ENCODE results near the gene TJAP1. TPM values are rescaled to one million over a fixed set of nuclear protein-coding genes. Genes with fewer than 3 reads are reported as not detected.

The TJAP1 gene
- total RNA-seq, 1 donor from 2014 or later, result 12.9 TPM

- Mint-ChIP-seq H3K4me3 (no peak overlapping the region), H3K9me3 (no peaks in the 10 kb centered on the region), H3K4me1 (peaks cover 12% of the 10 kb centered on the region), H3K27me3 (ENCODE audit: insufficient read depth, low read depth) (peaks cover 25% of the 10 kb centered on the region), H3K36me3 (no peaks in the 10 kb centered on the region), H3K27ac (no peak overlapping the region)
- no peak overlapping the region for H3K4me3 ChIP-seq
- peaks cover 20% of the 10 kb centered on the region for H3F3A ChIP-seq (ENCODE audit: low read depth)
- H3K36me3 ChIP-seq, result no peaks in the 10 kb centered on the region
- no peaks in the 10 kb centered on the region for H3K4me1 ChIP-seq
- TF ChIP-seq, protein P1, sequence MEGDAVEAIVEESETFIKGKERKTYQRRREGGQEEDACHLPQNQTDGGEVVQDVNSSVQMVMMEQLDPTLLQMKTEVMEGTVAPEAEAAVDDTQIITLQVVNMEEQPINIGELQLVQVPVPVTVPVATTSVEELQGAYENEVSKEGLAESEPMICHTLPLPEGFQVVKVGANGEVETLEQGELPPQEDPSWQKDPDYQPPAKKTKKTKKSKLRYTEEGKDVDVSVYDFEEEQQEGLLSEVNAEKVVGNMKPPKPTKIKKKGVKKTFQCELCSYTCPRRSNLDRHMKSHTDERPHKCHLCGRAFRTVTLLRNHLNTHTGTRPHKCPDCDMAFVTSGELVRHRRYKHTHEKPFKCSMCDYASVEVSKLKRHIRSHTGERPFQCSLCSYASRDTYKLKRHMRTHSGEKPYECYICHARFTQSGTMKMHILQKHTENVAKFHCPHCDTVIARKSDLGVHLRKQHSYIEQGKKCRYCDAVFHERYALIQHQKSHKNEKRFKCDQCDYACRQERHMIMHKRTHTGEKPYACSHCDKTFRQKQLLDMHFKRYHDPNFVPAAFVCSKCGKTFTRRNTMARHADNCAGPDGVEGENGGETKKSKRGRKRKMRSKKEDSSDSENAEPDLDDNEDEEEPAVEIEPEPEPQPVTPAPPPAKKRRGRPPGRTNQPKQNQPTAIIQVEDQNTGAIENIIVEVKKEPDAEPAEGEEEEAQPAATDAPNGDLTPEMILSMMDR (IDR thresholded peaks at IDR 0.05), result no peak
- TF ChIP-seq EZH2phosphoT487 (IDR thresholded peaks at IDR 0.05), result no peak
- no peak for TF ChIP-seq EZH2 (IDR thresholded peaks at IDR 0.05)
- no peak overlapping the region for H3K27ac ChIP-seq
- no peak overlapping the region for H3K9ac ChIP-seq
- H3K27me3 ChIP-seq, result peaks cover 60% of the 10 kb centered on the region
- no peaks in the 10 kb centered on the region for H3K9me3 ChIP-seq (ENCODE audit: low read depth)
- H4K20me1 ChIP-seq (ENCODE audit: low read depth), result peaks cover 5% of the 10 kb centered on the region
- no peak overlapping the region for H2AFZ ChIP-seq (replicated peaks)
- no peak for DNase-seq (ENCODE audit: low spot score)
- no peaks in the 10 kb centered on the region for H3K79me2 ChIP-seq (ENCODE audit: low read depth)
- H3K4me2 ChIP-seq, result no peak overlapping the region
Measured at GRCh38 chr6:43459535-43459934, 17.8 kb upstream of the TJAP1 start.

DNA sequence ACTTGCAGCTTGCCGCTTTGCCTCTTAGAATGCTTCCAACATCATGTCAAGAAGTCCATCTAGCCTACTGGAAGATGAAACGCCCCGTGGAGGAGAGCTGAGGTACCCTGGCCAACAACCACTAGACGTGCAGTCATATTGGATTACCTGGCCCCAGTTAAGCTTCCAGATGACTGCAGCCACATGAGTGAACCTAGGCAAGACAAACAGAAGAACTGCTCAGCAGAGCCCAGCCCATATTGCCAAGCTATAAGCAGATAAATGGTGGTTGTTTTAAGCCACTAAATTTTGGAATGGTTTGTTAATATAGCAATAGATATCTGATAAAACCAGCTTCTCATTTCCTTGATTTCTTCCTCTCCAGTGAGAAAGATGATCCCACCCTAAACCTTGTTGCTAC is 17.3 kb upstream of the TJAP1 start:
- no peak overlapping the region for H3K27ac ChIP-seq
- no peak overlapping the region for H3K9ac ChIP-seq
- Mint-ChIP-seq H3K4me1 (peaks cover 12% of the 10 kb centered on the region), H3K27me3 (ENCODE audit: insufficient read depth, low read depth) (peaks cover 21% of the 10 kb centered on the region), H3K9me3 (no peaks in the 10 kb centered on the region), H3K36me3 (no peaks in the 10 kb centered on the region), H3K4me3 (no peak overlapping the region), H3K27ac (no peak overlapping the region)
- peaks cover 15% of the 10 kb centered on the region for H3F3A ChIP-seq (ENCODE audit: low read depth)
- no peaks in the 10 kb centered on the region for H3K4me1 ChIP-seq
- peaks cover 55% of the 10 kb centered on the region for H3K27me3 ChIP-seq
- TF ChIP-seq EZH2phosphoT487 (IDR thresholded peaks at IDR 0.05) (no peak), EZH2 (IDR thresholded peaks at IDR 0.05) (no peak)
- TF ChIP-seq, protein P1 (IDR thresholded peaks at IDR 0.05), result no peak
- DNase-seq (ENCODE audit: low spot score), result no peak
- no peaks in the 10 kb centered on the region for H3K79me2 ChIP-seq (ENCODE audit: low read depth)
- no peak overlapping the region for H3K4me2 ChIP-seq
- H3K9me3 ChIP-seq (ENCODE audit: low read depth), result no peaks in the 10 kb centered on the region
- H2AFZ ChIP-seq (replicated peaks), result no peak overlapping the region
- no peak overlapping the region for H3K4me3 ChIP-seq
- H3K36me3 ChIP-seq, result no peaks in the 10 kb centered on the region
- peaks cover 5% of the 10 kb centered on the region for H4K20me1 ChIP-seq (ENCODE audit: low read depth)

DNA sequence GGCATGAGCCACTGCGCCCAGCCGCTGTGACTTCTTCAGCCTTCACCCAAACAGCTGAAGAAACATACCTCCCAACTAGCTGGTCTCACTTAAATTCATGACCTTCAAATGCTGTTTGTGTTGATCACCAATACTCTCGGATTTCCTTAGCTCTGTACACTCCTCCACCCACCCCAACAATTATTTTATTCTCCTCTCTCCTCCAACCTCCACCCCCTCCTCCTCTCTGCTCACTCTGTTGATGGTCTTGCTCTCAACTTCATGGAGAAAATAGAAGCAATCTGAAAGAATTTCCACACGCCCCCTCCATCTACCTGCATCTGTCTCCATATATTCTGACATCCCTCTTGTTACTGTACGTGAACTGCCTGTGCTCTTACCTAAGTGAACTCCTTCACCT is 15.4 kb upstream of the TJAP1 start:
- Mint-ChIP-seq H3K9me3 (no peaks in the 10 kb centered on the region), H3K27me3 (ENCODE audit: insufficient read depth, low read depth) (peaks cover 17% of the 10 kb centered on the region), H3K36me3 (no peaks in the 10 kb centered on the region), H3K27ac (no peak overlapping the region), H3K4me3 (no peak overlapping the region), H3K4me1 (peaks cover under 1% of the 10 kb centered on the region)
- no peak for TF ChIP-seq EZH2 (IDR thresholded peaks at IDR 0.05)
- TF ChIP-seq EZH2phosphoT487 (IDR thresholded peaks at IDR 0.05), result no peak
- TF ChIP-seq, protein P1 (IDR thresholded peaks at IDR 0.05), result no peak
- Histone ChIP-seq H3K9ac (no peak overlapping the region), H3K27ac (no peak overlapping the region), H3K27me3 (peaks cover 36% of the 10 kb centered on the region), H3K9me3 (ENCODE audit: low read depth) (no peaks in the 10 kb centered on the region), H4K20me1 (ENCODE audit: low read depth) (no peaks in the 10 kb centered on the region), H2AFZ (replicated peaks) (no peak overlapping the region), H3F3A (ENCODE audit: low read depth) (peaks cover 2% of the 10 kb centered on the region), H3K79me2 (ENCODE audit: low read depth) (no peaks in the 10 kb centered on the region), H3K4me3 (no peak overlapping the region), H3K36me3 (no peaks in the 10 kb centered on the region), H3K4me2 (no peak overlapping the region), H3K4me1 (no peaks in the 10 kb centered on the region)
- no peak for DNase-seq (ENCODE audit: low spot score)

All from neural progenitor cell (in vitro differentiated cells).